Suppressor macrophage treated with lipopolysaccharide for 1 hour (primary cell): ENCODE measurements around the gene PATJ.
"Not testable (repeated sequence)": the region's sequence is repeated elsewhere in the genome, so short reads cannot be mapped to it uniquely, and the experiment has no call there.

Experiments used
- DNase-seq, 3 donors: peaks; one replicate each; pipeline ENCODE4 v3.0.0-alpha.2; 2020 to 2022

PATJ gene

GRCh38 chr1:61887931-61888564 lies 145.8 kb downstream of the PATJ start:
- no peak for DNase-seq

- DNase-seq, result no peak
Observed at GRCh38 chr1:61888808-61889207, 146.5 kb downstream of the PATJ start.

- not testable (repeated sequence) for DNase-seq
Observed at GRCh38 chr1:61890435-61890834, 148.2 kb downstream of the PATJ start.

- no peak for DNase-seq
Observed at GRCh38 chr1:61892977-61893376, 150.7 kb downstream of the PATJ start.

- peak; percentile 51 to 59 (median 59) for DNase-seq
Observed at GRCh38 chr1:61894296-61894695, 152.0 kb downstream of the PATJ start.

GRCh38 chr1:61895175-61895574 lies 152.9 kb downstream of the PATJ start:
- no peak for DNase-seq

- DNase-seq, result no peak
Observed at GRCh38 chr1:61898658-61899057, 156.4 kb downstream of the PATJ start.

- peak in 1 of 3 donors; percentile 19 for DNase-seq
Observed at GRCh38 chr1:61904354-61904753, 162.1 kb downstream of the PATJ start.

GRCh38 chr1:61907102-61907501 lies 164.8 kb downstream of the PATJ start:
- DNase-seq, result no peak

GRCh38 chr1:61910035-61910434 lies 167.8 kb downstream of the PATJ start:
- no peak for DNase-seq

GRCh38 chr1:61914823-61915482 lies 172.7 kb downstream of the PATJ start:
- no peak for DNase-seq

- DNase-seq, result no peak
Observed at GRCh38 chr1:61921435-61921834, 179.2 kb downstream of the PATJ start.

GRCh38 chr1:61922950-61923480 lies 180.7 kb downstream of the PATJ start:
- DNase-seq, result no peak

- DNase-seq, result no peak
Observed at GRCh38 chr1:61925591-61926298, 183.5 kb downstream of the PATJ start.

- DNase-seq, result no peak
Observed at GRCh38 chr1:61926597-61926996, 184.3 kb downstream of the PATJ start.

- DNase-seq, result no peak
Observed at GRCh38 chr1:61930116-61930645, 187.9 kb downstream of the PATJ start.

GRCh38 chr1:61931587-61932279 lies 189.5 kb downstream of the PATJ start:
- DNase-seq, result no peak

GRCh38 chr1:61935516-61935915 lies 193.2 kb downstream of the PATJ start:
- DNase-seq, result no peak

- DNase-seq, result no peak
Observed at GRCh38 chr1:61936839-61937238, 194.6 kb downstream of the PATJ start.

GRCh38 chr1:61941794-61942193 lies 199.5 kb downstream of the PATJ start:
- no peak for DNase-seq

GRCh38 chr1:61942856-61943255 lies 200.6 kb downstream of the PATJ start:
- DNase-seq, result no peak

- DNase-seq, result not testable (repeated sequence)
Observed at GRCh38 chr1:61948685-61949084, 206.4 kb downstream of the PATJ start.

GRCh38 chr1:61950418-61950817 lies 208.1 kb downstream of the PATJ start:
- no peak for DNase-seq
